GM19372 (cell line): ENCODE results near the gene AP4M1.

Experiments used
- ATAC-seq: cut with Tn5 transposase; IDR thresholded peaks from one replicate; pipeline ENCODE4 v1.9.1; 2021; ENCODE audit warnings: mild to moderate bottlenecking, low read depth, moderate library complexity; ENCODE audit not compliant: unreplicated experiment

Gene AP4M1

GRCh38 chr7:100157069-100157333, 55.6 kb downstream of the AP4M1 start:
- ATAC-seq: no peak

- ATAC-seq: no peak
These were observed 56.1 kb downstream of the AP4M1 start for GRCh38 chr7:100157334-100158228.
